ENCODE results near the gene VRK3.

VRK3 gene

DNA sequence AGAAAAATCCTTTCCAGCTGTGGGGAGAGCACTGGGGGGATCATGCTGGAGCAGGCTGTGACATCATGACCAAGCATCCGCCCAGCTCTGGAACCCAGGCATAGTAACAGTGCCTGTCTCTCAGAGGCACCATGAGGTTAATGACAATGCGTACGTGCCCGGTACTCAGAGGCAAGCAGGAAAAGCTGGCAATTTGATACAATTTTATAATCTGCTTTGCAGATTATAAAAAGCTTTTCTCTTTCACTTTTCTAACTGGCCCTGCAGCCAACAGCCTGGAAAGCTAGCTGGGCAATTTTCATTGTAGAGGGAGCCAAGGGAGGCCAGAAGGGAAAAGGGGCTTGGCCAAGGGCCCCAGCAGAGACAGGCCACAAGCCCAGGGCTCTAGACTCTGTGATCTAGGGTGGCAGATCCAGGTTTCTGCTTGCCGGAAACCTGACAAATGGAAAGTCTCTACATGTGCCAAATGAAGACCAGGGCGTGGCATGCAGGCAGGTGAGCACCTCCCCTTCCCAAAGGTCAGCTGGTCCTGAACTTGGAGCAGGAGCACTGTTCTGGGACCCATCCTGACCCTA is 22.7 kb downstream of the VRK3 start:
- Histone ChIP-seq H3K4me3 (ENCODE audit: low read depth, low read length) (no peak overlapping the region), H3K9me3 (ENCODE audit: control insufficient read depth, insufficient read depth, low read length) (no peaks in the 10 kb centered on the region), H3K9ac (ENCODE audit: low read depth, low read length) (no peak overlapping the region), H3K4me1 (ENCODE audit: control insufficient read depth, insufficient read depth, low read length) (no peaks in the 10 kb centered on the region), H3K27me3 (ENCODE audit: control insufficient read depth, insufficient read depth, low read length) (no peaks in the 10 kb centered on the region), H3K36me3 (ENCODE audit: control insufficient read depth, insufficient read depth, low read length) (peaks cover 21% of the 10 kb centered on the region)

DNA sequence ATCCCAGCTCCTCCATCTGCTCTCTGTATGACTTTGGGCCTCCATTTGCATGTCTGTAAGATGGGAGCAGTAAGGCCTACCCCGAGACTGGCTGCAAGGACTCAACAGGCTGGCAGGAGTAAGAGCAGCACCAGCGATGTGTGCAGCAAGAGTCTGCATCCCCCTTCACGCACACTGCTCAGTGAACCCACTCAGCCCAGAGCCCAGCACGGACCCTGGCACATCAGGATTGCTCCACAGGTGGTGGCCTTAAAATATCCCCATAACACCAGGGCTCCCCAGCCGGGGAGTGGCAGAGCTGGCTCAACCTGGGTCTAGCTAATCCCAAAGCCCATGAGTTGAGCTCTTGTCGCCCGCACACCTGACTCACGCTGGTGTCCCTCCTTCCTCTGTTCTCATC is 23.4 kb downstream of the VRK3 start:
- no peak overlapping the region for H3K4me3 ChIP-seq (ENCODE audit: low read depth, low read length)
- H3K36me3 ChIP-seq (ENCODE audit: control insufficient read depth, insufficient read depth, low read length) = peaks cover 16% of the 10 kb centered on the region
- no peaks in the 10 kb centered on the region for H3K9me3 ChIP-seq (ENCODE audit: control insufficient read depth, insufficient read depth, low read length)
- no peak overlapping the region for H3K9ac ChIP-seq (ENCODE audit: low read depth, low read length)
- no peaks in the 10 kb centered on the region for H3K4me1 ChIP-seq (ENCODE audit: control insufficient read depth, insufficient read depth, low read length)
- H3K27me3 ChIP-seq (ENCODE audit: control insufficient read depth, insufficient read depth, low read length) = no peaks in the 10 kb centered on the region

DNA sequence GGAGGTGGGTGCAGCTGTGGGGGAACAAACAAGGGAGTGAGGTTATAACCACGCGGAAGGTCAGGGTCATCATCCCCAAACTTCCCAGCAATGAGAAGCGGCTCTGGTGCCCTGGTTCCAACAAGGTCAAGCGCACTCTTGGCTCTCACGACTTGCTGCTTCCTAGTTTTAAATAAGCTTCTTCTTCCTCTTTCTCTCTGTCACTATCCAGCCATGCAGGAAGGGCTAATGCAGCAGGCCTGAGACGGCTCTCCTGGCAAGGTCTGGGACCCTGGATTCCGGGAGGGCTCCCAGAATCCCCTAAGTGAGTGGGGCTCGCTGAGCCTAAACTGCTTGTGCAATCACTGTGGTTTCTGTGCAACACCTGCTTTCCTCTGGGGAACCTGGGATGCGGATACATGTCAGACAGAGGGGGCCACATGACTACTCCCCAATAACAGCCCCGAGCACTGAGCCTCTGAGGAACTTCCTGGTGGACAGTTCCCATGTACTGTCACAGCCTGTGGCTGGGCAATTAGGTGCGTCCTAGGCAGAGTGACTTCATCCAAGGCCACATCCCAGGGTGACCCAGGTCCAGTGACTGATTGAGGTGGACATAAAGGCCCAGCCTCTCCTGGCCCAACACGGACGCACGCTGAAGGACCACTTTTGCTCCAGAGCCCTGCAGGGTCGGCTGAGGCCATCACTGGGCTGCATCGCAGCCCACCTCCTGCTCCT is 24.2 kb downstream of the VRK3 start:
- Histone ChIP-seq H3K27me3 (ENCODE audit: control insufficient read depth, insufficient read depth, low read length) (no peaks in the 10 kb centered on the region), H3K36me3 (ENCODE audit: control insufficient read depth, insufficient read depth, low read length) (peaks cover 14% of the 10 kb centered on the region)

DNA sequence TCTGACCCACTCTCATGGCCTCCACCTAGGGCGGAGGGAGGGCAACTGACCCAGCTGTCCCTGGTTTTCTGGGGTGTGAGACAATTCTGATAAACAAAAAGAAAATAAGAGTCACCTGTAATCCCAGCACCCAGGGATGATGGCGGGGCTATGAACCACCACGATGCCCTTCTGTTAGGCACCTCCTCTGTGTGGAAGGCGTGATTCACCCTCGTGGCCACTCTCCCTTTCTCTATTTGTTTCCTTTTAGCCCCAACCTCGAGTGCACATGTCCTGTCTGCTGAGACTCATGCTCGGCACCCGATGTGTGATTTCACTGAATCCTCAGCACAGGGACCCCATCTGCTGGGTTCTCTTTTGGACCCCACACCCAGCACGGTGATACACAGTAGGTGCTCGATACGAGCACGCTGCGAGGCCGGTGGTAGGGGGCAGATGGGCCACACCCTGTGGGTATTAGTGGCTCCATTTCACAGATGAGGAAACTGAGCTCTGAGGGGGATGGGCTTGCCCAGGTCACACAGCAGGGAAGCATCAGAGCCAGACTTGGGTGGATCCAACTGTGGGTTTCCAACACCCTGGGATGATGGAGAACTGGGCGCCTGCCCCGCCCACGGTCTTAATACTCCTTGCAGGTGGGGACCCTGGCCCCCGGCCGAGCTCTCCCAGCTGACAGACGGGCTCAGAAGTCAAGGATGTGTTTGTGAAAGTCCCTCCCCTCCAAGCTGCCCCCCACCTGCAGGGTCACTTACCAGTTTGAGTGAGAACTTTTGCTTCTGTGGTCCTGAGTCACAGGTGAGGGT is 24.9 kb downstream of the VRK3 start:
- H3K4me3 ChIP-seq (ENCODE audit: low read depth, low read length) = no peak overlapping the region
- H3K9ac ChIP-seq (ENCODE audit: low read depth, low read length) = no peak overlapping the region
- peaks cover 12% of the 10 kb centered on the region for H3K36me3 ChIP-seq (ENCODE audit: control insufficient read depth, insufficient read depth, low read length)
- H3K4me1 ChIP-seq (ENCODE audit: control insufficient read depth, insufficient read depth, low read length) = no peaks in the 10 kb centered on the region
- no peaks in the 10 kb centered on the region for H3K27me3 ChIP-seq (ENCODE audit: control insufficient read depth, insufficient read depth, low read length)
- no peaks in the 10 kb centered on the region for H3K9me3 ChIP-seq (ENCODE audit: control insufficient read depth, insufficient read depth, low read length)

More for the DNA sequence above, 24.2 kb downstream of the VRK3 start:
- H3K9me3 ChIP-seq (ENCODE audit: control insufficient read depth, insufficient read depth, low read length) = no peaks in the 10 kb centered on the region
- H3K4me1 ChIP-seq (ENCODE audit: control insufficient read depth, insufficient read depth, low read length) = no peaks in the 10 kb centered on the region
- H3K9ac ChIP-seq (ENCODE audit: low read depth, low read length) = no peak overlapping the region
- no peak overlapping the region for H3K4me3 ChIP-seq (ENCODE audit: low read depth, low read length)

DNA sequence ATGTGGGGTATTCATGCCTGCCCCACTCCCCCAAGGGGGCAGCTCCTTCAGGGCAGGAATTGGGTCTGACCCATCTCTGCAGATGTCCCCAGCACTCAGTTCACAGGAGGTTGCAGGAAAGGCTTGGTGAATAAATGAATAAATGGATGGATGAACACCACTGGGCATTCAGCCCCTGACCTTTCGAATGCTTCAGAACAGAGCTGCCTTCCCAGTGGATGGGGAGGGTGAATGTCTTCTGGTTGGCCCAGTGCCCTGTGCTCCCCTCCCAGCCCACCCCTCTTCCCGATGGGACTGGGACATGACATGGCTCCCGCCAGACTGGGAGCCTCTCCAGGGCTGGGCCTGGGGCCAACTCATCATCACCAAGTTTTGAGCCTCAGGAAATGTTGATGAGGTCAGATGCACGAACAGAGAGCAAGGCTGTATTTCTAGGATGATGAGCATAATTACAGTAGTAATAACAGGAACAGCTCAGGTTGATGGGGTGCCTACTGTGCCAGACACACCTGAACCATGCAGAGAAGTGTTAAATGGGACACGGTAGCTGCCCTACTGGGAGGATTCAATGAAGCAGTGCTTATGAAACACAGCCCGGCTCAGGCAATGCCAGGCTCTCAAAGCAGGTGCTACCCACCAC is 25.7 kb downstream of the VRK3 start:
- Histone ChIP-seq H3K9ac (ENCODE audit: low read depth, low read length) (no peak overlapping the region), H3K9me3 (ENCODE audit: control insufficient read depth, insufficient read depth, low read length) (no peaks in the 10 kb centered on the region), H3K4me1 (ENCODE audit: control insufficient read depth, insufficient read depth, low read length) (no peaks in the 10 kb centered on the region), H3K36me3 (ENCODE audit: control insufficient read depth, insufficient read depth, low read length) (peaks cover 15% of the 10 kb centered on the region), H3K4me3 (ENCODE audit: low read depth, low read length) (no peak overlapping the region), H3K27me3 (ENCODE audit: control insufficient read depth, insufficient read depth, low read length) (no peaks in the 10 kb centered on the region)

DNA sequence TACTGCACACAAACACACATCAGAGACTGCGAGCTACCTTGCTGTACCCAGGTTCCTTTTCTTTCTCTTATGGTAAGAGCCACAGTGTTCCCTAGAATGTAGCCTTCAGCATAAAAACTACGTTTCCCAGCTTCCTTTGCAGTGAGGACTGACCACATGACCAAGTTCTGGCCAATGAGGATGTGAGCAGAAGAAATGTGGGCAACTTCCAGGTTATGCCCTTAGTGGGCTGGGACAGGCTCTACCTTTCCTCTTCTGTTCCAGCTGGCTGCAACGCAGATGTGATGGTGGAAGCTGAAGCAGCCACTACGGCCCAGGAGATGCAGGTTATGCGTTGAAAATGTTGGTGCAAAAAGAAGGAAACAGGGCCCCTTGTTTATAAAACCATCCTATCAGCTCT is 27.5 kb downstream of the VRK3 start:
- peaks cover 15% of the 10 kb centered on the region for H3K36me3 ChIP-seq (ENCODE audit: control insufficient read depth, insufficient read depth, low read length)
- no peak overlapping the region for H3K9ac ChIP-seq (ENCODE audit: low read depth, low read length)
- H3K9me3 ChIP-seq (ENCODE audit: control insufficient read depth, insufficient read depth, low read length) = no peaks in the 10 kb centered on the region
- H3K27me3 ChIP-seq (ENCODE audit: control insufficient read depth, insufficient read depth, low read length) = no peaks in the 10 kb centered on the region
- H3K4me1 ChIP-seq (ENCODE audit: control insufficient read depth, insufficient read depth, low read length) = no peaks in the 10 kb centered on the region
- H3K4me3 ChIP-seq (ENCODE audit: low read depth, low read length) = no peak overlapping the region

DNA sequence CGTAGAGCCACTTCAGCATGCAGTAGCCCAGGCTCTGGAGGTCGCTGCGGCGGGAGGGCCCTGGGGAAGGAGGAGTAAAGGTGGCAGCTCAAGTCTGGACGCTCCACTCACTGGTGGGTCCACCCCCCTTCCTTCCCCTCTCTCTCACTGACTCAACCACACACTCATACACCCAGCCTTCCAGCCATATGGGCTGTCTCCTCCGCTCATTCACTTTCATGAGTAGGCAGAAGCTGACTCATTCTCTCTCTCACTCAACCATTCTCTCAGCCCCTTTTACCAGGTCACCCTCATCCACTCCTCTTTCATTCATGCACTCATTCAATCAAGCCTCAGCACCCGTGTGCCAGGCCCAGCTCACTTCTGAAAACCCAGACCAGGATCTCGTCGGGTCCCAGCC is 36.7 kb downstream of the VRK3 start:
- H3K9me3 ChIP-seq (ENCODE audit: control insufficient read depth, insufficient read depth, low read length) = no peaks in the 10 kb centered on the region
- H3K9ac ChIP-seq (ENCODE audit: low read depth, low read length) = no peak overlapping the region
- H3K4me1 ChIP-seq (ENCODE audit: control insufficient read depth, insufficient read depth, low read length) = no peaks in the 10 kb centered on the region
- peaks cover 2% of the 10 kb centered on the region for H3K36me3 ChIP-seq (ENCODE audit: control insufficient read depth, insufficient read depth, low read length)
- H3K4me3 ChIP-seq (ENCODE audit: low read depth, low read length) = no peak overlapping the region
- no peaks in the 10 kb centered on the region for H3K27me3 ChIP-seq (ENCODE audit: control insufficient read depth, insufficient read depth, low read length)

DNA sequence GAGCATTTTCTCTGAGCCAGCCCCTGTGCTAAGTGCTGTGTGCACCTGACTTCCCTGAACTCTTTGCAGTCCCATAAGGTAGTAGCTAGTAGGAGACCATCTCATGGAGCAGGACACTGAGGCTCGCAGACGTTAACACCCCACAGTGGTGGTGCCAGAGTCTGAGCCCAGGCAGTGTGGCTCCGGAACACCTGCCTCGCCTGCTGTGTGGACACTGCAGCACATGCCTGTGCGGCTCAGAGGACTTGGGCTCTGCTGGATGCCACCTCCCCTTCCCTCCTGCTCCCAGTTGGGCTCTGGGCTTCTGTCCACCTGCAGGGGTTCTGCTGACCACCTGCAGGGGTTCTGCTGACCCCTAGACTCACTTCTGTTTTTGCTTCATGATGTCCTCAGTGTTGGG is 37.2 kb downstream of the VRK3 start:
- Histone ChIP-seq H3K36me3 (ENCODE audit: control insufficient read depth, insufficient read depth, low read length) (peaks cover 2% of the 10 kb centered on the region), H3K9me3 (ENCODE audit: control insufficient read depth, insufficient read depth, low read length) (no peaks in the 10 kb centered on the region)

DNA sequence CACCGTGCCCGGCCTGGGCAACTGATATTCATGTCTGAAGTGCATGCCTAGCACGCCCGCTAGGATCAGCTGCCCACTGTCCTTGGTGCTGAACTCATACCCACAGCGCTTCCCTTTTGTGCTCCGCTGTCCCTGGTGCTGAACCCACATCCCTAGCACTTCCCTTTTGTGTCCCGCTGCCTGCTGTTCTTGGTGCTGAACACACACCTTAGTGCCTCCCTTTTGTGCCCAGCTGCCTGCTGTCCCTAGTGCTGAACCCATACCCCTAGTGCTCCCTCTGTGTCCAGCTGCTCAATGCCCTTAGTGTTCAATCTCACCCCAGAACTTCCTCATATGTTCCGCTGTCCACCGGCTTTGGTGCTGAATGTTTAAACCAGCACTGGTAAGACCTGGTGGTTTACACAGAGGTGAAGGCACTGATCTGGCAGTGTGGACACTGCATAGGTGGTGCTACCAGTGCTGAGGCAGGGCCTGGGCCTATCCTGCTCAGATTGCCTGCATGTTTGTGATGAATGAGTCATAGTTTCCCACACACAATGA is 37.9 kb downstream of the VRK3 start:
- peaks cover 2% of the 10 kb centered on the region for H3K36me3 ChIP-seq (ENCODE audit: control insufficient read depth, insufficient read depth, low read length)

More for the DNA sequence above, 37.2 kb downstream of the VRK3 start:
- H3K4me3 ChIP-seq (ENCODE audit: low read depth, low read length) = no peak overlapping the region
- H3K9ac ChIP-seq (ENCODE audit: low read depth, low read length) = no peak overlapping the region
- H3K4me1 ChIP-seq (ENCODE audit: control insufficient read depth, insufficient read depth, low read length) = no peaks in the 10 kb centered on the region
- H3K27me3 ChIP-seq (ENCODE audit: control insufficient read depth, insufficient read depth, low read length) = no peaks in the 10 kb centered on the region

DNA sequence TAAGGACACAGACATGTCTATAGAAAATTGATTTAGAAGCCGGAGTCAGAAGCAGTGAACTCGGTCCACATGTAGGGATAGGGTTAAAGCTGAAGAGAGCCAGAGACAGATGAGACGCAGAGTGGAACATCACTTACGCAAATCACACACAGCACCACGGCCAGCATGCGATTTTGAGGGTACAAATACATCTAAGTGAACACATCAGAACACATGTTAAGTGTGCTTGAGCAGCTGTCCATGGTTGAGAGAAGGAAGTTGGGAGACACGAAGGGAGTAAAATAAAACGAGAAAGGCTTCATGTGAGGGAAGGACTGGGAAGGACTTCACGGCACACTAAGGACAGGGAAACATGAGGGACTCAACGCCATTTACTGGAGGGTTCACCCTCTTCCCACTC is 38.8 kb downstream of the VRK3 start:
- H3K27me3 ChIP-seq (ENCODE audit: control insufficient read depth, insufficient read depth, low read length) = no peaks in the 10 kb centered on the region
- peaks cover 2% of the 10 kb centered on the region for H3K36me3 ChIP-seq (ENCODE audit: control insufficient read depth, insufficient read depth, low read length)
- no peaks in the 10 kb centered on the region for H3K9me3 ChIP-seq (ENCODE audit: control insufficient read depth, insufficient read depth, low read length)
- H3K4me1 ChIP-seq (ENCODE audit: control insufficient read depth, insufficient read depth, low read length) = no peaks in the 10 kb centered on the region
- no peak overlapping the region for H3K9ac ChIP-seq (ENCODE audit: low read depth, low read length)
- no peak overlapping the region for H3K4me3 ChIP-seq (ENCODE audit: low read depth, low read length)

More for the DNA sequence above, 37.9 kb downstream of the VRK3 start:
- Histone ChIP-seq H3K4me3 (ENCODE audit: low read depth, low read length) (no peak overlapping the region), H3K4me1 (ENCODE audit: control insufficient read depth, insufficient read depth, low read length) (no peaks in the 10 kb centered on the region), H3K27me3 (ENCODE audit: control insufficient read depth, insufficient read depth, low read length) (no peaks in the 10 kb centered on the region), H3K9me3 (ENCODE audit: control insufficient read depth, insufficient read depth, low read length) (no peaks in the 10 kb centered on the region), H3K9ac (ENCODE audit: low read depth, low read length) (no peak overlapping the region)

DNA sequence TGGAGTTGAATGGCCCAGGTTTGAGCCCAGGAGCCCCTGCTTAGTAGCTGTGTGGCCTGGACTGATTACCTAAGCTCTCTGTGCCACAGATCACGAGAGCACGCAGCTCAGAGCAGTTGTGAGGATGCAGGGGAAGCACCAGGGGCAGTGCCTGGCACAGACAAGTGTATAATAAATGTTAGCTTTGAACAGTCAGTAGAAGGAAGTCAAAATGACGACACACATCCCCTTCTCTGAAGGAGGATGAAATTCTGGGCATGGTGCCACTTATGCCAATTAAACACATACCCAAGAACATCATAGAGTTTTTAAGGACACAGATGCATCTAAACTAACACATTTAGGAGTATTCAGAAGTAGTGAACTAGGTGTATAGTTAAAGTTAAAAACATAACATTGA is 39.3 kb downstream of the VRK3 start:
- Histone ChIP-seq H3K27me3 (ENCODE audit: control insufficient read depth, insufficient read depth, low read length) (no peaks in the 10 kb centered on the region), H3K36me3 (ENCODE audit: control insufficient read depth, insufficient read depth, low read length) (peaks cover 2% of the 10 kb centered on the region), H3K9ac (ENCODE audit: low read depth, low read length) (no peak overlapping the region), H3K4me1 (ENCODE audit: control insufficient read depth, insufficient read depth, low read length) (no peaks in the 10 kb centered on the region), H3K4me3 (ENCODE audit: low read depth, low read length) (no peak overlapping the region), H3K9me3 (ENCODE audit: control insufficient read depth, insufficient read depth, low read length) (no peaks in the 10 kb centered on the region)

Measured in iPS-15b (cell line).